H1 (cell line): Measurements from ENCODE around the gene MAP4K4. TPM values are rescaled to one million over a fixed set of nuclear protein-coding genes. Genes with fewer than 3 reads are reported as not detected.

Experiments
- EGR1 ChIP-seq: IDR thresholded peaks from 2 replicates; pipeline ENCODE4 v1.6.1; 2011; ENCODE audit warnings: low read depth, low read length, borderline replicate concordance
- GTF2F1 ChIP-seq: IDR thresholded peaks from 2 replicates; pipeline ENCODE4 v1.6.1; 2012; ENCODE audit warnings: low read depth, low read length, improper control_type of control experiment, borderline replicate concordance
- HDAC2 ChIP-seq, 2 experiments: fragments of 300-600 bp in 1 of 2; sonication (generic) in 1 of 2; IDR thresholded peaks; 2 replicates each; pipeline ENCODE4 v1.6.1; 2011 to 2012; ENCODE audit warnings: low read depth in 2 of 2, low read length in 2 of 2, mild to moderate bottlenecking in 2 of 2, moderate library complexity in 2 of 2, borderline replicate concordance in 1 of 2, inconsistent platforms in 1 of 2
- RNF2 ChIP-seq: fragments of 200-900, 300-1000 bp; sonication (generic); IDR thresholded peaks from 2 replicates; pipeline ENCODE4 v1.7.1; 2016; ENCODE audit warnings: borderline replicate concordance, low read depth, mild to moderate bottlenecking, antibody characterized with exemption, low read length; ENCODE audit not compliant: poor library complexity, severe bottlenecking; ENCODE audit errors: missing control alignments
- SP2 ChIP-seq: IDR thresholded peaks from 2 replicates; pipeline ENCODE4 v1.6.1; 2012; ENCODE audit warnings: mild to moderate bottlenecking, low read length, inconsistent platforms
- polyA plus RNA-seq, 7 experiments: library from polyadenylated mRNA; depleted of rRNA in 3 of 7; stranded (reverse) in 5 of 7; unstranded in 2 of 7; fragments of >200 nt in 5 of 7; fragments of 200-250 nt in 2 of 7; gene quantifications; 1 replicate in 5 of 7; 2 replicates in 1 of 7; 4 replicates in 1 of 7; pipeline versions ENCODE4 v1.2.1 to v1.2.3, GENCODE V29; 2011 to 2013; ENCODE audit warnings: missing spikeins in 2 of 7, mixed read lengths in 2 of 7
- total RNA-seq: library from RNA; stranded (reverse); fragmentation: NEBNext Ultra II Directional; extraction: Animal tissue kit (Norgen Biotek cat#: 25700); gene quantifications from 2 replicates; pipeline ENCODE4 v1.2.1, GENCODE V29; 2021
- TF ChIP-seq, protein P1 (sequence below): IDR thresholded peaks from 2 replicates; pipeline ENCODE4 v1.6.1; 2012; ENCODE audit warnings: inconsistent platforms
- TF ChIP-seq, protein P2 (sequence below): IDR thresholded peaks from 2 replicates; pipeline ENCODE4 v1.6.1; 2012; ENCODE audit warnings: inconsistent platforms
- TF ChIP-seq, protein P3 (sequence below): fragments of 300-600 bp; sonication (generic); IDR thresholded peaks from 2 replicates; pipeline ENCODE4 v1.7.1; 2012; ENCODE audit warnings: low read length, moderate library complexity, mild to moderate bottlenecking, inconsistent platforms; ENCODE audit not compliant: insufficient replicate concordance

The MAP4K4 gene
- total and polyA plus RNA-seq, 2 of the 8 experiments (the other 6 are each of a cell fraction or from before 2014, with no cell fraction given), result 53.2 to 138 TPM

DNA sequence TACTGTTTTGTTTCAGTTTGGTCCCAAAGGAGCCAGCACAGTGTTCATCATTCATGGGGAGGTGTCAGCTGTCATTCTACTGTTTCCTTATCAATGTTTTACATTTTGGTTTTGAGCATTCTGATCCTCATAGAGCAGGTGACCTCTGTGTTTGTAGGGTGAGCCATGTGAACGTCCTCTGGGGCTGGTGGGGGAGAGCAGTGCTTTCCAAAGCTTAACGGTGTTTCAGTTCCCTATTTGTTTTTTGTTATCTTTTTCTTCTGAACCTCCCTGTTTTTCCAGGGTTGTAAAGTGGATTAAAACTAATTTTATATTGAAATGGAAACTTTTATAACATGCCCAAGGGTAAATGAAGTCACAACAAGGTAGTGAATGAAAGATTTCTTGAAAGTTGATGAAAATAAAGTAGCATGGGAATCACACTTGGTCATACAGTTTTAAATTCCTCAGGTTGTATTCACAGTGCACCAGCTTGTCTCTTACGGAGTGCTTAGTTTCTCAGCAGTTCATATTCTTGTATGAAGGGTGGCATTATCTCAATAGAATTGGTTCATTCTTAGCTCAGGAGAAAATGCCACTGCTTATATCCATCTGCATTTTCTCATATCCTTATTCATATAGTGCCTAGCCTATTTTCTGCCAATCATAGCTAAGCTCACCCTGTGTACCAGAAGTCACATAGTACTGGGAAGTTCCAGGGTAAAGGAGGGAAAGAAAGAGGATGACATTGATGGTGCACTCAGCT is 54.5 kb downstream of the MAP4K4 start (continued):
- TF ChIP-seq, protein P1, sequence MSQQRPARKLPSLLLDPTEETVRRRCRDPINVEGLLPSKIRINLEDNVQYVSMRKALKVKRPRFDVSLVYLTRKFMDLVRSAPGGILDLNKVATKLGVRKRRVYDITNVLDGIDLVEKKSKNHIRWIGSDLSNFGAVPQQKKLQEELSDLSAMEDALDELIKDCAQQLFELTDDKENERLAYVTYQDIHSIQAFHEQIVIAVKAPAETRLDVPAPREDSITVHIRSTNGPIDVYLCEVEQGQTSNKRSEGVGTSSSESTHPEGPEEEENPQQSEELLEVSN, result no peak
- TF ChIP-seq, protein P2, sequence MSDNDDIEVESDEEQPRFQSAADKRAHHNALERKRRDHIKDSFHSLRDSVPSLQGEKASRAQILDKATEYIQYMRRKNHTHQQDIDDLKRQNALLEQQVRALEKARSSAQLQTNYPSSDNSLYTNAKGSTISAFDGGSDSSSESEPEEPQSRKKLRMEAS, result no peak
- TF ChIP-seq HDAC2 (IDR thresholded peaks at IDR 0.05; ENCODE audit: borderline replicate concordance in 1 of 2, low read depth in 2 of 2, low read length in 2 of 2), result no peak
- TF ChIP-seq, protein P3, sequence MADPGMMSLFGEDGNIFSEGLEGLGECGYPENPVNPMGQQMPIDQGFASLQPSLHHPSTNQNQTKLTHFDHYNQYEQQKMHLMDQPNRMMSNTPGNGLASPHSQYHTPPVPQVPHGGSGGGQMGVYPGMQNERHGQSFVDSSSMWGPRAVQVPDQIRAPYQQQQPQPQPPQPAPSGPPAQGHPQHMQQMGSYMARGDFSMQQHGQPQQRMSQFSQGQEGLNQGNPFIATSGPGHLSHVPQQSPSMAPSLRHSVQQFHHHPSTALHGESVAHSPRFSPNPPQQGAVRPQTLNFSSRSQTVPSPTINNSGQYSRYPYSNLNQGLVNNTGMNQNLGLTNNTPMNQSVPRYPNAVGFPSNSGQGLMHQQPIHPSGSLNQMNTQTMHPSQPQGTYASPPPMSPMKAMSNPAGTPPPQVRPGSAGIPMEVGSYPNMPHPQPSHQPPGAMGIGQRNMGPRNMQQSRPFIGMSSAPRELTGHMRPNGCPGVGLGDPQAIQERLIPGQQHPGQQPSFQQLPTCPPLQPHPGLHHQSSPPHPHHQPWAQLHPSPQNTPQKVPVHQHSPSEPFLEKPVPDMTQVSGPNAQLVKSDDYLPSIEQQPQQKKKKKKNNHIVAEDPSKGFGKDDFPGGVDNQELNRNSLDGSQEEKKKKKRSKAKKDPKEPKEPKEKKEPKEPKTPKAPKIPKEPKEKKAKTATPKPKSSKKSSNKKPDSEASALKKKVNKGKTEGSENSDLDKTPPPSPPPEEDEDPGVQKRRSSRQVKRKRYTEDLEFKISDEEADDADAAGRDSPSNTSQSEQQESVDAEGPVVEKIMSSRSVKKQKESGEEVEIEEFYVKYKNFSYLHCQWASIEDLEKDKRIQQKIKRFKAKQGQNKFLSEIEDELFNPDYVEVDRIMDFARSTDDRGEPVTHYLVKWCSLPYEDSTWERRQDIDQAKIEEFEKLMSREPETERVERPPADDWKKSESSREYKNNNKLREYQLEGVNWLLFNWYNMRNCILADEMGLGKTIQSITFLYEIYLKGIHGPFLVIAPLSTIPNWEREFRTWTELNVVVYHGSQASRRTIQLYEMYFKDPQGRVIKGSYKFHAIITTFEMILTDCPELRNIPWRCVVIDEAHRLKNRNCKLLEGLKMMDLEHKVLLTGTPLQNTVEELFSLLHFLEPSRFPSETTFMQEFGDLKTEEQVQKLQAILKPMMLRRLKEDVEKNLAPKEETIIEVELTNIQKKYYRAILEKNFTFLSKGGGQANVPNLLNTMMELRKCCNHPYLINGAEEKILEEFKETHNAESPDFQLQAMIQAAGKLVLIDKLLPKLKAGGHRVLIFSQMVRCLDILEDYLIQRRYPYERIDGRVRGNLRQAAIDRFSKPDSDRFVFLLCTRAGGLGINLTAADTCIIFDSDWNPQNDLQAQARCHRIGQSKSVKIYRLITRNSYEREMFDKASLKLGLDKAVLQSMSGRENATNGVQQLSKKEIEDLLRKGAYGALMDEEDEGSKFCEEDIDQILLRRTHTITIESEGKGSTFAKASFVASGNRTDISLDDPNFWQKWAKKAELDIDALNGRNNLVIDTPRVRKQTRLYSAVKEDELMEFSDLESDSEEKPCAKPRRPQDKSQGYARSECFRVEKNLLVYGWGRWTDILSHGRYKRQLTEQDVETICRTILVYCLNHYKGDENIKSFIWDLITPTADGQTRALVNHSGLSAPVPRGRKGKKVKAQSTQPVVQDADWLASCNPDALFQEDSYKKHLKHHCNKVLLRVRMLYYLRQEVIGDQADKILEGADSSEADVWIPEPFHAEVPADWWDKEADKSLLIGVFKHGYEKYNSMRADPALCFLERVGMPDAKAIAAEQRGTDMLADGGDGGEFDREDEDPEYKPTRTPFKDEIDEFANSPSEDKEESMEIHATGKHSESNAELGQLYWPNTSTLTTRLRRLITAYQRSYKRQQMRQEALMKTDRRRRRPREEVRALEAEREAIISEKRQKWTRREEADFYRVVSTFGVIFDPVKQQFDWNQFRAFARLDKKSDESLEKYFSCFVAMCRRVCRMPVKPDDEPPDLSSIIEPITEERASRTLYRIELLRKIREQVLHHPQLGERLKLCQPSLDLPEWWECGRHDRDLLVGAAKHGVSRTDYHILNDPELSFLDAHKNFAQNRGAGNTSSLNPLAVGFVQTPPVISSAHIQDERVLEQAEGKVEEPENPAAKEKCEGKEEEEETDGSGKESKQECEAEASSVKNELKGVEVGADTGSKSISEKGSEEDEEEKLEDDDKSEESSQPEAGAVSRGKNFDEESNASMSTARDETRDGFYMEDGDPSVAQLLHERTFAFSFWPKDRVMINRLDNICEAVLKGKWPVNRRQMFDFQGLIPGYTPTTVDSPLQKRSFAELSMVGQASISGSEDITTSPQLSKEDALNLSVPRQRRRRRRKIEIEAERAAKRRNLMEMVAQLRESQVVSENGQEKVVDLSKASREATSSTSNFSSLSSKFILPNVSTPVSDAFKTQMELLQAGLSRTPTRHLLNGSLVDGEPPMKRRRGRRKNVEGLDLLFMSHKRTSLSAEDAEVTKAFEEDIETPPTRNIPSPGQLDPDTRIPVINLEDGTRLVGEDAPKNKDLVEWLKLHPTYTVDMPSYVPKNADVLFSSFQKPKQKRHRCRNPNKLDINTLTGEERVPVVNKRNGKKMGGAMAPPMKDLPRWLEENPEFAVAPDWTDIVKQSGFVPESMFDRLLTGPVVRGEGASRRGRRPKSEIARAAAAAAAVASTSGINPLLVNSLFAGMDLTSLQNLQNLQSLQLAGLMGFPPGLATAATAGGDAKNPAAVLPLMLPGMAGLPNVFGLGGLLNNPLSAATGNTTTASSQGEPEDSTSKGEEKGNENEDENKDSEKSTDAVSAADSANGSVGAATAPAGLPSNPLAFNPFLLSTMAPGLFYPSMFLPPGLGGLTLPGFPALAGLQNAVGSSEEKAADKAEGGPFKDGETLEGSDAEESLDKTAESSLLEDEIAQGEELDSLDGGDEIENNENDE, result no peak
- no peak for TF ChIP-seq SP2
- no peak for TF ChIP-seq RNF2
- no peak for TF ChIP-seq EGR1
- no peak for TF ChIP-seq GTF2F1
